OCI-LY1 (cell line): ENCODE measurements around the gene FAM9C.

Experiments used
- H2AFZ ChIP-seq: fragments of 200-600 bp; sonication (generic), shearing (Covaris generic); 2 replicates; pipeline ENCODE4 v1.6.0; 2014; ENCODE audit warnings: antibody characterized with exemption, mild to moderate bottlenecking, low read length
- H3F3A ChIP-seq: fragments of 200-600 bp; sonication (generic), shearing (Covaris generic); 2 replicates; pipeline ENCODE4 v1.6.0; 2014; ENCODE audit warnings: mild to moderate bottlenecking, antibody characterized with exemption, low read length, moderate library complexity; ENCODE audit not compliant: insufficient read depth
- H3K27ac ChIP-seq: fragments of 200-600 bp; sonication (generic); 2 replicates; pipeline ENCODE4 v1.5.1; 2014; ENCODE audit warnings: low read length, mixed run types, mild to moderate bottlenecking, low read depth; ENCODE audit not compliant: poor library complexity, severe bottlenecking
- H3K27me3 ChIP-seq: fragments of 200-600 bp; sonication (generic); 2 replicates; pipeline ENCODE4 v1.6.0; 2014; ENCODE audit warnings: antibody characterized with exemption, mild to moderate bottlenecking, low read length, moderate library complexity; ENCODE audit not compliant: insufficient read depth
- H3K36me3 ChIP-seq: fragments of 200-600 bp; sonication (generic); 2 replicates; pipeline ENCODE4 v1.6.1; 2014; ENCODE audit warnings: mild to moderate bottlenecking, antibody characterized with exemption, low read length, moderate library complexity, mixed read lengths; ENCODE audit not compliant: insufficient read depth
- H3K4me1 ChIP-seq: fragments of 200-600 bp; sonication (generic); 2 replicates; pipeline ENCODE4 v1.5.1; 2014; ENCODE audit warnings: mild to moderate bottlenecking, low read length, moderate library complexity; ENCODE audit not compliant: insufficient read depth, severe bottlenecking
- H3K4me2 ChIP-seq: fragments of 200-600 bp; sonication (generic), shearing (Covaris generic); 2 replicates; pipeline ENCODE4 v1.6.1; 2014; ENCODE audit warnings: low read length
- H3K4me3 ChIP-seq: fragments of 200-600 bp; sonication (generic); 2 replicates; pipeline ENCODE4 v1.5.1; 2014; ENCODE audit warnings: low read length, low read depth, mild to moderate bottlenecking, mixed read lengths; ENCODE audit not compliant: poor library complexity, severe bottlenecking
- H3K79me2 ChIP-seq: fragments of 200-600 bp; shearing (Covaris generic); 2 replicates; pipeline ENCODE4 v1.6.1; 2016; ENCODE audit warnings: mixed run types, low read length, mixed read lengths; ENCODE audit not compliant: insufficient read depth
- H3K9ac ChIP-seq: fragments of 200-600 bp; sonication (generic), shearing (Covaris generic); 2 replicates; pipeline ENCODE4 v1.6.1; 2014; ENCODE audit warnings: mild to moderate bottlenecking, low read length, mixed read lengths
- H3K9me2 ChIP-seq: fragments of 200-600 bp; sonication (generic), shearing (Covaris generic); 2 replicates; pipeline ENCODE4 v1.6.1; 2014; ENCODE audit warnings: low read depth, mild to moderate bottlenecking, low read length, mixed read lengths
- H3K9me3 ChIP-seq: fragments of 200-600 bp; shearing (Covaris generic); 2 replicates; pipeline ENCODE4 v1.6.1; 2014; ENCODE audit warnings: low read length, mixed read lengths
- H4K20me1 ChIP-seq: fragments of 200-600 bp; sonication (generic), shearing (Covaris generic); 2 replicates; pipeline ENCODE4 v1.6.0; 2016; ENCODE audit warnings: mild to moderate bottlenecking, low read length; ENCODE audit not compliant: insufficient read depth
- CTCF ChIP-seq: fragments of 200-600 bp; sonication (generic), shearing (Covaris generic); IDR thresholded peaks from 2 replicates; pipeline ENCODE4 v1.5.1; 2017; ENCODE audit warnings: mild to moderate bottlenecking, antibody characterized with exemption, low read length, moderate library complexity, mixed read lengths
- EZH2 ChIP-seq: fragments of 200-600 bp; sonication (generic), shearing (Covaris generic); IDR thresholded peaks from 2 replicates; pipeline ENCODE4 v1.8.0; 2017; ENCODE audit warnings: borderline replicate concordance, mixed run types, mild to moderate bottlenecking, antibody characterized with exemption, low read length, moderate library complexity, mixed read lengths

Gene FAM9C

GRCh38 chrX:13008851-13009250 lies 35.6 kb downstream of the FAM9C start:
- no peaks in the 10 kb centered on the region for H3K27me3 ChIP-seq
- no peaks in the 10 kb centered on the region for H3K36me3 ChIP-seq
- TF ChIP-seq EZH2 = no peak
- no peak for TF ChIP-seq CTCF
- H3K4me1 ChIP-seq = peaks cover 64% of the 10 kb centered on the region
- H2AFZ ChIP-seq = no peak overlapping the region
- no peaks in the 10 kb centered on the region for H4K20me1 ChIP-seq
- H3K9ac ChIP-seq = no peak overlapping the region; the same call in 1 of the 2 replicates
- H3K9me3 ChIP-seq = no peaks in the 10 kb centered on the region
- peak overlapping the region; percentile 92 for H3K27ac ChIP-seq
- H3F3A ChIP-seq = 0 out of 2 replicates have a peak, but pooled peaks cover 4% of the 10 kb centered on the region
- H3K79me2 ChIP-seq = no peaks in the 10 kb centered on the region
- no peaks in the 10 kb centered on the region for H3K9me2 ChIP-seq
- H3K4me3 ChIP-seq = no peak overlapping the region
- no peak overlapping the region for H3K4me2 ChIP-seq

GRCh38 chrX:13008189-13008533 lies 36.3 kb downstream of the FAM9C start:
- peaks cover 64% of the 10 kb centered on the region for H3K4me1 ChIP-seq

GRCh38 chrX:13007519-13008188 lies 36.8 kb downstream of the FAM9C start:
- Histone ChIP-seq H2AFZ (no peak overlapping the region), H3K27ac (peak overlapping the region; percentile 92), H3K9me3 (no peaks in the 10 kb centered on the region), H3K9ac (peak overlapping the region; percentile 33; the same call in 1 of the 2 replicates), H3F3A (0 out of 2 replicates have a peak, but pooled peaks cover 4% of the 10 kb centered on the region), H3K36me3 (no peaks in the 10 kb centered on the region), H3K79me2 (no peaks in the 10 kb centered on the region), H3K4me1 (peaks cover 66% of the 10 kb centered on the region), H3K9me2 (no peaks in the 10 kb centered on the region), H3K4me3 (no peak overlapping the region), H4K20me1 (no peaks in the 10 kb centered on the region), H3K27me3 (no peaks in the 10 kb centered on the region), H3K4me2 (peak overlapping the region; percentile 51)
- TF ChIP-seq EZH2 = no peak
- no peak for TF ChIP-seq CTCF

More at GRCh38 chrX:13008189-13008533, 36.3 kb downstream of the FAM9C start:
- H3F3A ChIP-seq = 0 out of 2 replicates have a peak, but pooled peaks cover 4% of the 10 kb centered on the region
- H3K36me3 ChIP-seq = no peaks in the 10 kb centered on the region
- peak overlapping the region; percentile 92 for H3K27ac ChIP-seq
- H3K9ac ChIP-seq = peak overlapping the region; percentile 33; the same call in 1 of the 2 replicates
- H3K9me3 ChIP-seq = no peaks in the 10 kb centered on the region
- no peaks in the 10 kb centered on the region for H3K79me2 ChIP-seq
- H3K9me2 ChIP-seq = no peaks in the 10 kb centered on the region
- H3K27me3 ChIP-seq = no peaks in the 10 kb centered on the region
- peak overlapping the region; percentile 10 for H3K4me3 ChIP-seq
- H3K4me2 ChIP-seq = peak overlapping the region; percentile 51
- TF ChIP-seq EZH2 (no peak), CTCF (no peak)
- H4K20me1 ChIP-seq = no peaks in the 10 kb centered on the region
- H2AFZ ChIP-seq = no peak overlapping the region
